ENCODE data around the gene DND1.
"Not testable (repeated sequence)": the region's sequence is repeated elsewhere in the genome, so short reads cannot be mapped to it uniquely, and the experiment has no call there.

The DND1 gene

GRCh38 chr5:140674211-140674610, 835 bp upstream of the DND1 start:
- Histone ChIP-seq H3K4me2 (no peak overlapping the region), H3K36me3 (peaks cover 100% of the 10 kb centered on the region), H3K9me3 (no peaks in the 10 kb centered on the region), H3K27me3 (no peaks in the 10 kb centered on the region), H3K27ac (no peak overlapping the region), H4K20me1 (peaks cover 24% of the 10 kb centered on the region), H3K4me3 (no peak overlapping the region), H3K9ac (no peak overlapping the region), H3K4me1 (no peaks in the 10 kb centered on the region)
- TF ChIP-seq Cebpa-rat (IDR thresholded peaks at IDR 0.05), result no peak

GRCh38 chr5:140672455-140673186, 755 bp downstream of the DND1 start:
- Histone ChIP-seq H3K36me3 (peaks cover 100% of the 10 kb centered on the region), H3K4me3 (no peak overlapping the region), H3K4me2 (no peak overlapping the region), H3K27me3 (no peaks in the 10 kb centered on the region), H3K4me1 (no peaks in the 10 kb centered on the region), H3K9me3 (no peaks in the 10 kb centered on the region), H3K9ac (no peak overlapping the region), H3K27ac (no peak overlapping the region), H4K20me1 (peaks cover 40% of the 10 kb centered on the region)
- TF ChIP-seq Cebpa-rat (IDR thresholded peaks at IDR 0.05), result no peak

- no peaks in the 10 kb centered on the region for H3K9me3 ChIP-seq
- no peak for TF ChIP-seq Cebpa-rat (IDR thresholded peaks at IDR 0.05)
- no peak overlapping the region for H3K4me3 ChIP-seq
- peaks cover 8% of the 10 kb centered on the region; the same call in 1 of the 2 replicates for H3K4me1 ChIP-seq
- no peak overlapping the region for H3K27ac ChIP-seq
- H3K4me2 ChIP-seq, result no peak overlapping the region
- H4K20me1 ChIP-seq, result peaks cover 50% of the 10 kb centered on the region
- no peaks in the 10 kb centered on the region for H3K27me3 ChIP-seq
- H3K9ac ChIP-seq, result no peak overlapping the region
- H3K36me3 ChIP-seq, result peaks cover 100% of the 10 kb centered on the region
Observed at GRCh38 chr5:140671472-140672125, 1.8 kb downstream of the DND1 start.

GRCh38 chr5:140671035-140671434, 2.3 kb downstream of the DND1 start:
- Histone ChIP-seq H4K20me1 (peaks cover 56% of the 10 kb centered on the region), H3K36me3 (peaks cover 95% of the 10 kb centered on the region), H3K4me1 (peaks cover 13% of the 10 kb centered on the region)
- H3K4me2 ChIP-seq, H3K4me3 ChIP-seq, H3K27ac ChIP-seq, H3K9ac ChIP-seq, H3K9me3 ChIP-seq, H3K27me3 ChIP-seq: not testable (repeated sequence)

GRCh38 chr5:140664359-140665119, 8.8 kb downstream of the DND1 start, which contains the start of gene WDR55:
WDR55 (plus strand) TSS chr5:140664904; CDS start chr5:140664913, 9 bp downstream.
- peak within 1 kb of the TSS; percentile 85 for H3K4me2 ChIP-seq
- peak within 1 kb of the TSS; percentile 83 for H3K27ac ChIP-seq
- peaks cover 40% of the 10 kb centered on the region for H4K20me1 ChIP-seq
- no peak for TF ChIP-seq Cebpa-rat (IDR thresholded peaks at IDR 0.05)
- H3K36me3 ChIP-seq, result peaks cover 70% of the 10 kb centered on the region
- H3K27me3 ChIP-seq, result no peaks in the 10 kb centered on the region
- peaks cover 31% of the 10 kb centered on the region for H3K4me1 ChIP-seq
- peak within 1 kb of the TSS; percentile 87 for H3K9ac ChIP-seq
- H3K4me3 ChIP-seq, result peak within 1 kb of the TSS; percentile 91
- H3K9me3 ChIP-seq, result no peaks in the 10 kb centered on the region

- Histone ChIP-seq H4K20me1 (peaks cover 34% of the 10 kb centered on the region), H3K4me3 (peak overlapping the region; percentile 91), H3K36me3 (peaks cover 70% of the 10 kb centered on the region), H3K4me1 (peaks cover 31% of the 10 kb centered on the region), H3K9ac (peak overlapping the region; percentile 87), H3K9me3 (no peaks in the 10 kb centered on the region), H3K4me2 (peak overlapping the region; percentile 85), H3K27me3 (no peaks in the 10 kb centered on the region), H3K27ac (peak overlapping the region; percentile 83)
- no peak for TF ChIP-seq Cebpa-rat (IDR thresholded peaks at IDR 0.05)
Observed at GRCh38 chr5:140664030-140664358, 9.4 kb downstream of the DND1 start.

- H3K36me3 ChIP-seq, result peaks cover 82% of the 10 kb centered on the region
- not testable (repeated sequence) for H4K20me1 ChIP-seq, H3K4me3 ChIP-seq, H3K9me3 ChIP-seq, H3K9ac ChIP-seq, H3K27ac ChIP-seq, H3K4me2 ChIP-seq, H3K27me3 ChIP-seq
- H3K4me1 ChIP-seq, result peaks cover 11% of the 10 kb centered on the region
Observed at GRCh38 chr5:140660371-140660770, 13.0 kb downstream of the DND1 start.

GRCh38 chr5:140658870-140659269, 14.5 kb downstream of the DND1 start:
- H3K4me2 ChIP-seq, result no peak overlapping the region
- no peak overlapping the region for H3K4me3 ChIP-seq
- no peaks in the 10 kb centered on the region for H3K9me3 ChIP-seq
- H4K20me1 ChIP-seq, result no peaks in the 10 kb centered on the region
- no peak overlapping the region for H3K27ac ChIP-seq
- no peak overlapping the region for H3K9ac ChIP-seq
- H3K36me3 ChIP-seq, result peaks cover 97% of the 10 kb centered on the region
- peaks cover 4% of the 10 kb centered on the region for H3K4me1 ChIP-seq
- no peak for TF ChIP-seq Cebpa-rat (IDR thresholded peaks at IDR 0.05)
- H3K27me3 ChIP-seq, result no peaks in the 10 kb centered on the region

- Histone ChIP-seq H3K4me1 (peaks cover 27% of the 10 kb centered on the region), H3K9me3 (no peaks in the 10 kb centered on the region), H4K20me1 (peaks cover 30% of the 10 kb centered on the region; the same call in 1 of the 2 replicates), H3K4me3 (peak overlapping the region; percentile 82), H3K27me3 (no peaks in the 10 kb centered on the region), H3K27ac (peak overlapping the region; percentile 73), H3K36me3 (peaks cover 71% of the 10 kb centered on the region), H3K4me2 (peak overlapping the region; percentile 90), H3K9ac (peak overlapping the region; percentile 83)
- no peak for TF ChIP-seq Cebpa-rat (IDR thresholded peaks at IDR 0.05)
Observed at GRCh38 chr5:140647042-140647419, 26.3 kb downstream of the DND1 start.

GRCh38 chr5:140642718-140643117, 30.7 kb downstream of the DND1 start:
- H3K4me3 ChIP-seq, result no peak overlapping the region
- peaks cover 30% of the 10 kb centered on the region; the same call in 1 of the 2 replicates for H4K20me1 ChIP-seq
- H3K27me3 ChIP-seq, result no peaks in the 10 kb centered on the region
- H3K9me3 ChIP-seq, result no peaks in the 10 kb centered on the region
- H3K9ac ChIP-seq, result no peak overlapping the region
- TF ChIP-seq Cebpa-rat (IDR thresholded peaks at IDR 0.05), result no peak
- no peak overlapping the region for H3K4me2 ChIP-seq
- H3K36me3 ChIP-seq, result peaks cover 51% of the 10 kb centered on the region
- peaks cover 44% of the 10 kb centered on the region for H3K4me1 ChIP-seq
- no peak overlapping the region for H3K27ac ChIP-seq

Data from BLaER1 (cell line).